Loucy (cell line): Measurements from ENCODE around the gene RIC3.

Experiments used
- CTCF ChIP-seq: fragments of 200-600 bp; sonication (generic); conservative IDR thresholded peaks from 2 replicates; pipeline ENCODE4 v1.5.1; 2014; ENCODE audit warnings: mild to moderate bottlenecking, antibody characterized with exemption, low read length
- EZH2phosphoT487 ChIP-seq: fragments of 200-600 bp; IDR thresholded peaks from 2 replicates; pipeline ENCODE4 v1.6.1; 2018; ENCODE audit warnings: antibody characterized with exemption, mild to moderate bottlenecking, moderate library complexity, borderline replicate concordance

GRCh38 chr11:8207080-8208000 is 38.5 kb upstream of the RIC3 start:
- TF ChIP-seq CTCF (no peak), EZH2phosphoT487 (no peak)
